HCT116 (cell line): ENCODE measurements around the gene VCAM1. TPM values are rescaled to one million over a fixed set of nuclear protein-coding genes. Genes with fewer than 3 reads are reported as not detected.

ENCODE experiments used
- ATAC-seq: fragments of 200-7000 bp; cut with Tn5 transposase; 2 replicates; pipeline ENCODE4 v1.9.1; 2020; ENCODE audit warnings: mild to moderate bottlenecking, moderate library complexity
- BruUV-seq: library from RNA; stranded (reverse); fragments of 400-500 nt; replicated peaks from 2 replicates; lab custom pipeline; 2021; lab: Mats Ljungman, UMichigan
- CTCF ChIA-PET: fragments of 300-600 bp; sonication (Branson Sonifier 250); formaldehyde crosslinking; loops from one replicate; lab custom pipeline; 2021; ENCODE audit warnings: antibody characterized with exemption; lab: Charles Lee
- POLR2A ChIA-PET: fragments of 300-600, 350-600 bp; sonication (Branson Sonifier 250); formaldehyde crosslinking; loops from one replicate; lab custom pipeline; 2021; ENCODE audit warnings: antibody characterized with exemption; lab: Charles Lee
- RAD21 ChIA-PET, 2 experiments: fragments of 300-600 bp; sonication (Branson Sonifier 250); formaldehyde crosslinking; loops; one replicate each; lab custom pipeline; 2023; ENCODE audit warnings: low total read pairs in 2 of 2; ENCODE audit not compliant: uncharacterized antibody in 2 of 2, unreplicated experiment in 2 of 2, low non-redundant PET in 1 of 2; lab: Charles Lee
- DNase-seq: peaks from one replicate; pipeline ENCODE4 v3.0.0-alpha.2; 2010; ENCODE audit warnings: low read depth, low spot score
- H2AFZ ChIP-seq: fragments of 200-600 bp; shearing (Covaris generic), sonication (generic); 2 replicates; pipeline ENCODE4 v1.6.1; 2017; ENCODE audit warnings: low read depth, mixed run types, mixed read lengths, antibody characterized with exemption, low read length; ENCODE audit not compliant: poor library complexity, severe bottlenecking
- H3K27ac ChIP-seq: 2 replicates; pipeline ENCODE4 v1.5.1; 2012; ENCODE audit warnings: low read depth, low read length
- H3K27me3 ChIP-seq: fragments of 200-600 bp; sonication (generic); 2 replicates; pipeline ENCODE4 v1.6.1; 2016; ENCODE audit warnings: mixed run types, low read length, mixed read lengths; ENCODE audit not compliant: insufficient read depth
- H3K36me3 ChIP-seq, 2 experiments: fragments of 200-500 bp in 1 of 2; fragments of 200-600 bp in 1 of 2; sonication (Bioruptor generic) in 1 of 2; sonication (generic) in 1 of 2; 2 replicates each; pipeline versions ENCODE4 v1.5.1 to v1.6.1; 2014 to 2016; ENCODE audit warnings: low read length in 2 of 2, inconsistent platforms in 1 of 2, mixed read lengths in 1 of 2, mixed run types in 1 of 2; ENCODE audit not compliant: insufficient read depth in 2 of 2, control insufficient read depth in 1 of 2
- H3K4me1 ChIP-seq, 2 experiments: fragments of 200-600 bp in 1 of 2; sonication (generic) in 1 of 2; 2 replicates each; pipeline versions ENCODE4 v1.5.1 to v1.6.1; 2012 to 2017; ENCODE audit warnings: low read length in 2 of 2, inconsistent platforms in 1 of 2, mild to moderate bottlenecking in 1 of 2, mixed read lengths in 1 of 2, mixed run types in 1 of 2, moderate library complexity in 1 of 2; ENCODE audit not compliant: insufficient read depth in 2 of 2, control insufficient read depth in 1 of 2
- H3K4me2 ChIP-seq: fragments of 200-600 bp; sonication (generic); 2 replicates; pipeline ENCODE4 v1.6.1; 2017; ENCODE audit warnings: mixed run types, low read length, mixed read lengths
- H3K4me3 ChIP-seq, 2 experiments: fragments of 200-600 bp in 1 of 2; sonication (generic) in 1 of 2; replicated peaks in 1 of 2; 2 replicates each; pipeline ENCODE4 v1.5.1; 2011 to 2016; ENCODE audit warnings: low read length in 2 of 2, control low read depth in 1 of 2, low read depth in 1 of 2, mild to moderate bottlenecking in 1 of 2, mixed read lengths in 1 of 2, mixed run types in 1 of 2
- H3K79me2 ChIP-seq: fragments of 200-600 bp; sonication (generic); 2 replicates; pipeline ENCODE4 v1.6.1; 2017; ENCODE audit warnings: mild to moderate bottlenecking, mixed run types, low read length, moderate library complexity, mixed read lengths; ENCODE audit not compliant: insufficient read depth
- H3K9ac ChIP-seq: fragments of 200-600 bp; sonication (generic); 2 replicates; pipeline ENCODE4 v1.6.1; 2016; ENCODE audit warnings: low read length, mixed read lengths
- H3K9me2 ChIP-seq: fragments of 200-600 bp; sonication (generic), shearing (Covaris generic); 2 replicates; pipeline ENCODE4 v1.6.1; 2017; ENCODE audit warnings: mixed run types, mild to moderate bottlenecking, moderate library complexity; ENCODE audit not compliant: insufficient read depth
- H3K9me3 ChIP-seq, 2 experiments: fragments of 200-500 bp in 1 of 2; fragments of 200-600 bp in 1 of 2; sonication (Bioruptor generic) in 1 of 2; sonication (generic) in 1 of 2; 2 replicates each; pipeline ENCODE4 v1.6.1; 2014 to 2017; ENCODE audit warnings: low read length in 2 of 2, mixed read lengths in 2 of 2, inconsistent platforms in 1 of 2, low read depth in 1 of 2, mild to moderate bottlenecking in 1 of 2, mixed run types in 1 of 2, moderate library complexity in 1 of 2; ENCODE audit not compliant: control insufficient read depth in 1 of 2, insufficient read depth in 1 of 2
- H4K20me1 ChIP-seq: fragments of 200-600 bp; sonication (generic), shearing (Covaris generic); 2 replicates; pipeline ENCODE4 v1.6.1; 2017; ENCODE audit warnings: mixed run types, mild to moderate bottlenecking, moderate library complexity; ENCODE audit not compliant: insufficient read depth
- ATF3 ChIP-seq: IDR thresholded peaks from 2 replicates; pipeline ENCODE4 v1.6.1; 2012
- CBX3 ChIP-seq: IDR thresholded peaks from 2 replicates; pipeline ENCODE4 v1.6.1; 2012; ENCODE audit warnings: low read depth
- CEBPB ChIP-seq: IDR thresholded peaks from 2 replicates; pipeline ENCODE4 v1.6.1; 2012; ENCODE audit warnings: low read depth
- ELF1 ChIP-seq: IDR thresholded peaks from 2 replicates; pipeline ENCODE4 v1.6.1; 2012; ENCODE audit warnings: low read depth, borderline replicate concordance
- EZH2phosphoT487 ChIP-seq: fragments of 200-600 bp; IDR thresholded peaks from 2 replicates; pipeline ENCODE4 v1.6.1; 2018; ENCODE audit warnings: antibody characterized with exemption, borderline replicate concordance
- FOSL1 ChIP-seq: IDR thresholded peaks from 2 replicates; pipeline ENCODE4 v1.6.1; 2012; ENCODE audit warnings: low read depth
- MAX ChIP-seq: IDR thresholded peaks from 2 replicates; pipeline ENCODE4 v1.6.1; 2012
- POLR2A ChIP-seq: IDR thresholded peaks from 2 replicates; pipeline ENCODE4 v1.7.0; 2011; ENCODE audit warnings: borderline replicate concordance; ENCODE audit not compliant: insufficient read depth, insufficient read length; ENCODE audit errors: extremely low read depth
- RAD21 ChIP-seq: IDR thresholded peaks from 2 replicates; pipeline ENCODE4 v1.6.1; 2012; ENCODE audit warnings: low read depth, mild to moderate bottlenecking
- SIN3A ChIP-seq: IDR thresholded peaks from 2 replicates; pipeline ENCODE4 v1.6.1; 2012; ENCODE audit warnings: low read depth
- SRF ChIP-seq: IDR thresholded peaks from 2 replicates; pipeline ENCODE4 v1.6.1; 2012; ENCODE audit warnings: low read depth
- ZFX ChIP-seq: fragments of 450-650 bp; IDR thresholded peaks from 2 replicates; pipeline ENCODE4 v1.6.1; 2017
- intact Hi-C: fragments of 100-400 bp; cut with micrococcal nuclease; formaldehyde crosslinking; loops from 2 replicates; pipeline ENCODE4 v1.10.0; 2022
- total RNA-seq: library from RNA; stranded (reverse); gene quantifications from one replicate; pipeline ENCODE4 v1.2.1, GENCODE V29; 2021; ENCODE audit not compliant: unreplicated experiment
- TF ChIP-seq, protein P1 (sequence below): IDR thresholded peaks from 2 replicates; pipeline ENCODE4 v1.6.1; 2012; ENCODE audit warnings: low read depth
- TF ChIP-seq, protein P2 (sequence below), 3 experiments: fragments of 200-600 bp in 1 of 3; sonication (generic) in 1 of 3; IDR thresholded peaks in 2 of 3; conservative IDR thresholded peaks in 1 of 3; 2 replicates each; pipeline ENCODE4 v1.5.1; 2012 to 2017; ENCODE audit warnings: low read depth in 2 of 3, low read length in 2 of 3, antibody characterized with exemption in 1 of 3, borderline replicate concordance in 1 of 3, control low read depth in 1 of 3, mild to moderate bottlenecking in 1 of 3, mixed read lengths in 1 of 3, mixed run types in 1 of 3, moderate library complexity in 1 of 3; ENCODE audit not compliant: insufficient read depth in 1 of 3
- TF ChIP-seq, protein P3 (sequence below): IDR thresholded peaks from 2 replicates; pipeline ENCODE4 v1.6.1; 2011; ENCODE audit warnings: mild to moderate bottlenecking, low read length, moderate library complexity; ENCODE audit not compliant: insufficient replicate concordance; ENCODE audit errors: extremely low read depth

Gene VCAM1
- total RNA-seq, 1 experiment from 2014 or later = 0.17 TPM

DNA sequence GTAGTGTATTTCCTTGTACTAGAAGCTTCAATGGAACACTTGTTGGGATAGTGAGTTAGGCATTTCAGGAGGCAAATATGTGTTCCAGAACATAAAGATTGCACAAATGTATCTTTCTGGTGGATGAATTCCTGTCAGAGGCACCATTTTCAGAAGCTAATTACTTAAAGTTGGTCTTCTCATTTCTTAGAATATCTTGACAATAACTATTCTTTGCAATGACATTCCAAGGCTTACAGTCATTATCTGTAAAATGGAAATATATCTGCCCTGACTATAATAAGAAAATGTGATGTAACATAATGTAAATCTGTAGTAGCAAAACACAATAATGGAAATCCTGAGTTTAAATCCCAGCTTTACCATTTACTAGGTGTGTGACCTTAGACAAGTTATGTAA, 2.7 kb downstream of the VCAM1 start:
- no peak overlapping the region for H2AFZ ChIP-seq
- TF ChIP-seq CEBPB (no peak), ELF1 (no peak), EZH2phosphoT487 (no peak), SRF (no peak), ATF3 (no peak), POLR2A (no peak), SIN3A (no peak), ZFX (no peak), FOSL1 (no peak), CBX3 (no peak), MAX (no peak), RAD21 (no peak)
- TF ChIP-seq, protein P1, sequence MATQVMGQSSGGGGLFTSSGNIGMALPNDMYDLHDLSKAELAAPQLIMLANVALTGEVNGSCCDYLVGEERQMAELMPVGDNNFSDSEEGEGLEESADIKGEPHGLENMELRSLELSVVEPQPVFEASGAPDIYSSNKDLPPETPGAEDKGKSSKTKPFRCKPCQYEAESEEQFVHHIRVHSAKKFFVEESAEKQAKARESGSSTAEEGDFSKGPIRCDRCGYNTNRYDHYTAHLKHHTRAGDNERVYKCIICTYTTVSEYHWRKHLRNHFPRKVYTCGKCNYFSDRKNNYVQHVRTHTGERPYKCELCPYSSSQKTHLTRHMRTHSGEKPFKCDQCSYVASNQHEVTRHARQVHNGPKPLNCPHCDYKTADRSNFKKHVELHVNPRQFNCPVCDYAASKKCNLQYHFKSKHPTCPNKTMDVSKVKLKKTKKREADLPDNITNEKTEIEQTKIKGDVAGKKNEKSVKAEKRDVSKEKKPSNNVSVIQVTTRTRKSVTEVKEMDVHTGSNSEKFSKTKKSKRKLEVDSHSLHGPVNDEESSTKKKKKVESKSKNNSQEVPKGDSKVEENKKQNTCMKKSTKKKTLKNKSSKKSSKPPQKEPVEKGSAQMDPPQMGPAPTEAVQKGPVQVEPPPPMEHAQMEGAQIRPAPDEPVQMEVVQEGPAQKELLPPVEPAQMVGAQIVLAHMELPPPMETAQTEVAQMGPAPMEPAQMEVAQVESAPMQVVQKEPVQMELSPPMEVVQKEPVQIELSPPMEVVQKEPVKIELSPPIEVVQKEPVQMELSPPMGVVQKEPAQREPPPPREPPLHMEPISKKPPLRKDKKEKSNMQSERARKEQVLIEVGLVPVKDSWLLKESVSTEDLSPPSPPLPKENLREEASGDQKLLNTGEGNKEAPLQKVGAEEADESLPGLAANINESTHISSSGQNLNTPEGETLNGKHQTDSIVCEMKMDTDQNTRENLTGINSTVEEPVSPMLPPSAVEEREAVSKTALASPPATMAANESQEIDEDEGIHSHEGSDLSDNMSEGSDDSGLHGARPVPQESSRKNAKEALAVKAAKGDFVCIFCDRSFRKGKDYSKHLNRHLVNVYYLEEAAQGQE = no peak
- TF ChIP-seq, protein P2, sequence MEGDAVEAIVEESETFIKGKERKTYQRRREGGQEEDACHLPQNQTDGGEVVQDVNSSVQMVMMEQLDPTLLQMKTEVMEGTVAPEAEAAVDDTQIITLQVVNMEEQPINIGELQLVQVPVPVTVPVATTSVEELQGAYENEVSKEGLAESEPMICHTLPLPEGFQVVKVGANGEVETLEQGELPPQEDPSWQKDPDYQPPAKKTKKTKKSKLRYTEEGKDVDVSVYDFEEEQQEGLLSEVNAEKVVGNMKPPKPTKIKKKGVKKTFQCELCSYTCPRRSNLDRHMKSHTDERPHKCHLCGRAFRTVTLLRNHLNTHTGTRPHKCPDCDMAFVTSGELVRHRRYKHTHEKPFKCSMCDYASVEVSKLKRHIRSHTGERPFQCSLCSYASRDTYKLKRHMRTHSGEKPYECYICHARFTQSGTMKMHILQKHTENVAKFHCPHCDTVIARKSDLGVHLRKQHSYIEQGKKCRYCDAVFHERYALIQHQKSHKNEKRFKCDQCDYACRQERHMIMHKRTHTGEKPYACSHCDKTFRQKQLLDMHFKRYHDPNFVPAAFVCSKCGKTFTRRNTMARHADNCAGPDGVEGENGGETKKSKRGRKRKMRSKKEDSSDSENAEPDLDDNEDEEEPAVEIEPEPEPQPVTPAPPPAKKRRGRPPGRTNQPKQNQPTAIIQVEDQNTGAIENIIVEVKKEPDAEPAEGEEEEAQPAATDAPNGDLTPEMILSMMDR (IDR thresholded peaks at IDR 0.05 in 2 of 3, conservative IDR thresholded peaks at IDR 0.05 in 1 of 3; ENCODE audit: borderline replicate concordance in 1 of 3, insufficient read depth in 1 of 3, low read depth in 2 of 3, low read length in 2 of 3) = no peak
- TF ChIP-seq, protein P3, sequence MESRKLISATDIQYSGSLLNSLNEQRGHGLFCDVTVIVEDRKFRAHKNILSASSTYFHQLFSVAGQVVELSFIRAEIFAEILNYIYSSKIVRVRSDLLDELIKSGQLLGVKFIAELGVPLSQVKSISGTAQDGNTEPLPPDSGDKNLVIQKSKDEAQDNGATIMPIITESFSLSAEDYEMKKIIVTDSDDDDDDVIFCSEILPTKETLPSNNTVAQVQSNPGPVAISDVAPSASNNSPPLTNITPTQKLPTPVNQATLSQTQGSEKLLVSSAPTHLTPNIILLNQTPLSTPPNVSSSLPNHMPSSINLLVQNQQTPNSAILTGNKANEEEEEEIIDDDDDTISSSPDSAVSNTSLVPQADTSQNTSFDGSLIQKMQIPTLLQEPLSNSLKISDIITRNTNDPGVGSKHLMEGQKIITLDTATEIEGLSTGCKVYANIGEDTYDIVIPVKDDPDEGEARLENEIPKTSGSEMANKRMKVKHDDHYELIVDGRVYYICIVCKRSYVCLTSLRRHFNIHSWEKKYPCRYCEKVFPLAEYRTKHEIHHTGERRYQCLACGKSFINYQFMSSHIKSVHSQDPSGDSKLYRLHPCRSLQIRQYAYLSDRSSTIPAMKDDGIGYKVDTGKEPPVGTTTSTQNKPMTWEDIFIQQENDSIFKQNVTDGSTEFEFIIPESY = no peak
- TF ChIP-seq, all 23 proteins: peak for 0
- ChIA-PET RAD21 (no interaction called here), POLR2A (no interaction called here), CTCF (no interaction called here)
- Histone ChIP-seq H3K79me2 (no peaks in the 10 kb centered on the region), H4K20me1 (no peaks in the 10 kb centered on the region), H3K4me1 (no peaks in the 10 kb centered on the region), H3K9me2 (no peaks in the 10 kb centered on the region), H3K9ac (no peak overlapping the region), H3K4me3 (no peak overlapping the region), H3K27ac (no peak overlapping the region), H3K27me3 (no peaks in the 10 kb centered on the region), H3K9me3 (no peaks in the 10 kb centered on the region), H3K4me2 (no peak overlapping the region), H3K36me3 (no peaks in the 10 kb centered on the region)
- ATAC-seq = no peak
- no peak for DNase-seq
- intact Hi-C loops = no loop called here
- no TSS peak for BruUV-seq
